H9 (cell line): ENCODE data around the gene TATDN2. TPM values are rescaled to one million over a fixed set of nuclear protein-coding genes. Genes with fewer than 3 reads are reported as not detected.

Experiments used
- DNase-seq: peaks from one replicate; pipeline ENCODE4 v3.0.0-alpha.2; 2017
- H2AFZ ChIP-seq: one replicate; pipeline ENCODE4 v1.6.1; 2013; ENCODE audit warnings: mild to moderate bottlenecking, low read length, control low read depth, moderate library complexity
- H2AK5ac ChIP-seq: 2 replicates; pipeline ENCODE4 v1.6.1; 2013; ENCODE audit warnings: low read length, control low read depth, mixed read lengths; ENCODE audit not compliant: insufficient read length
- H2BK120ac ChIP-seq: one replicate; pipeline ENCODE4 v1.6.1; 2013; ENCODE audit warnings: low read depth, mild to moderate bottlenecking, low read length, control low read depth, inconsistent platforms; ENCODE audit not compliant: poor library complexity, severe bottlenecking
- H2BK12ac ChIP-seq: 2 replicates; pipeline ENCODE4 v1.6.1; 2013; ENCODE audit warnings: low read length, control low read depth, mixed read lengths, low read depth; ENCODE audit not compliant: insufficient read length
- H2BK15ac ChIP-seq: 2 replicates; pipeline ENCODE4 v1.6.1; 2013; ENCODE audit warnings: low read depth, low read length, control low read depth
- H2BK20ac ChIP-seq: one replicate; pipeline ENCODE4 v1.6.1; 2013; ENCODE audit warnings: low read depth, mild to moderate bottlenecking, low read length, control low read depth, inconsistent platforms; ENCODE audit not compliant: poor library complexity, severe bottlenecking
- H2BK5ac ChIP-seq: 2 replicates; pipeline ENCODE4 v1.6.1; 2013; ENCODE audit warnings: low read length, control low read depth, mixed read lengths; ENCODE audit not compliant: insufficient read length
- H3K14ac ChIP-seq: 2 replicates; pipeline ENCODE4 v1.6.1; 2013; ENCODE audit warnings: low read length, control low read depth; ENCODE audit not compliant: insufficient read depth
- H3K18ac ChIP-seq: 2 replicates; pipeline ENCODE4 v1.6.1; 2013; ENCODE audit warnings: low read depth, mild to moderate bottlenecking, mixed read lengths, low read length, control low read depth; ENCODE audit not compliant: insufficient read length
- H3K23ac ChIP-seq: 2 replicates; pipeline ENCODE4 v1.6.1; 2013; ENCODE audit warnings: low read length, control low read depth, mixed read lengths, low read depth; ENCODE audit not compliant: insufficient read length
- H3K23me2 ChIP-seq: 2 replicates; pipeline ENCODE4 v1.6.1; 2013; ENCODE audit warnings: low read depth, mild to moderate bottlenecking, mixed read lengths, low read length, control low read depth; ENCODE audit not compliant: insufficient read length, poor library complexity, severe bottlenecking
- H3K27ac ChIP-seq: 2 replicates; pipeline ENCODE4 v1.5.1; 2013; ENCODE audit warnings: low read length, control low read depth, mixed read lengths, low read depth; ENCODE audit not compliant: insufficient read length
- H3K27me3 ChIP-seq: 2 replicates; pipeline ENCODE4 v1.6.1; 2013; ENCODE audit warnings: low read length, control low read depth, inconsistent platforms; ENCODE audit not compliant: insufficient read depth
- H3K4ac ChIP-seq: 2 replicates; pipeline ENCODE4 v1.6.1; 2013; ENCODE audit warnings: low read depth, mild to moderate bottlenecking, control low read depth, inconsistent platforms, low read length, moderate library complexity
- H3K4me1 ChIP-seq: 2 replicates; pipeline ENCODE4 v1.6.1; 2013; ENCODE audit warnings: low read length, control low read depth, inconsistent platforms; ENCODE audit not compliant: insufficient read depth
- H3K4me2 ChIP-seq: 2 replicates; pipeline ENCODE4 v1.6.1; 2013; ENCODE audit warnings: low read length, control low read depth, mixed read lengths; ENCODE audit not compliant: insufficient read length, insufficient read depth
- H3K56ac ChIP-seq: 2 replicates; pipeline ENCODE4 v1.6.1; 2013; ENCODE audit warnings: low read depth, mild to moderate bottlenecking, mixed read lengths, low read length, control low read depth; ENCODE audit not compliant: insufficient read length
- H3K79me1 ChIP-seq: 2 replicates; pipeline ENCODE4 v1.6.1; 2013; ENCODE audit warnings: low read depth, mild to moderate bottlenecking, moderate library complexity, low read length, control low read depth, inconsistent platforms; ENCODE audit not compliant: insufficient read depth, poor library complexity, severe bottlenecking
- H3K79me2 ChIP-seq: 2 replicates; pipeline ENCODE4 v1.6.1; 2013; ENCODE audit warnings: low read length, control low read depth, inconsistent platforms; ENCODE audit not compliant: insufficient read depth
- H3K9ac ChIP-seq: 2 replicates; pipeline ENCODE4 v1.6.1; 2013; ENCODE audit warnings: low read length, control low read depth, mixed read lengths; ENCODE audit not compliant: insufficient read length; ENCODE audit errors: extremely low read depth
- H3K9me3 ChIP-seq: one replicate; pipeline ENCODE4 v1.6.1; 2013; ENCODE audit warnings: low read depth, low read length, inconsistent platforms; ENCODE audit not compliant: control insufficient read depth
- H3T11ph ChIP-seq: one replicate; pipeline ENCODE4 v1.6.1; 2013; ENCODE audit warnings: mild to moderate bottlenecking, low read length, control low read depth, inconsistent platforms
- H4K20me1 ChIP-seq: one replicate; pipeline ENCODE4 v1.6.1; 2013; ENCODE audit not compliant: control insufficient read depth, insufficient read length, insufficient read depth
- H4K5ac ChIP-seq: 2 replicates; pipeline ENCODE4 v1.6.1; 2013; ENCODE audit warnings: low read depth, mild to moderate bottlenecking, mixed read lengths, low read length, control low read depth; ENCODE audit not compliant: insufficient read length
- H4K8ac ChIP-seq: replicated peaks from 2 replicates; pipeline ENCODE4 v1.6.1; 2013; ENCODE audit warnings: low read length, control low read depth, mixed read lengths, low read depth; ENCODE audit not compliant: insufficient read length
- H4K91ac ChIP-seq: 2 replicates; pipeline ENCODE4 v1.6.1; 2013; ENCODE audit warnings: low read depth, mild to moderate bottlenecking, moderate library complexity, mixed read lengths, low read length, control low read depth; ENCODE audit not compliant: insufficient read length
- H3K27ac Mint-ChIP-seq, 3 experiments: 2 replicates in 2 of 3; 3 replicates in 1 of 3; pipeline ENCODE4 v1.8.0; 2020 to 2021; ENCODE audit warnings: mixed read lengths in 3 of 3, mild to moderate bottlenecking in 1 of 3, moderate library complexity in 1 of 3
- H3K27me3 Mint-ChIP-seq: 2 replicates; pipeline ENCODE4 v1.8.0; 2021; ENCODE audit warnings: low read depth, mild to moderate bottlenecking, moderate library complexity, mixed read lengths
- H3K36me3 Mint-ChIP-seq, 3 experiments: 2 replicates in 2 of 3; 3 replicates in 1 of 3; pipeline ENCODE4 v1.8.0; 2020 to 2021; ENCODE audit warnings: low read depth in 3 of 3, mixed read lengths in 3 of 3; ENCODE audit not compliant: insufficient read depth in 1 of 3
- H3K4me1 Mint-ChIP-seq, 2 experiments: 2 replicates each; pipeline ENCODE4 v1.8.0; 2020; ENCODE audit warnings: mixed read lengths in 2 of 2
- H3K4me3 Mint-ChIP-seq, 2 experiments: 2 replicates in 1 of 2; 3 replicates in 1 of 2; pipeline ENCODE4 v1.8.0; 2020 to 2021; ENCODE audit warnings: mild to moderate bottlenecking in 2 of 2, mixed read lengths in 2 of 2, moderate library complexity in 1 of 2
- H3K9me3 Mint-ChIP-seq, 2 experiments: 2 replicates in 1 of 2; 3 replicates in 1 of 2; pipeline ENCODE4 v1.8.0; 2020; ENCODE audit warnings: mild to moderate bottlenecking in 2 of 2, mixed read lengths in 2 of 2, moderate library complexity in 1 of 2
- CTCF ChIP-seq: fragments of 200-600 bp; sonication (generic); conservative IDR thresholded peaks from 3 replicates; pipeline ENCODE4 v1.8.0; 2021; ENCODE audit warnings: antibody characterized with exemption, mild to moderate bottlenecking
- WGBS: extraction: QIAGEN DNeasy Blood & Tissue Kit; methylation state at CpG from one replicate; pipeline ENCODE4 v1.1.7; 2013; ENCODE audit warnings: missing lambda C conversion rate, low lambda C conversion rate, mixed read lengths; ENCODE audit not compliant: insufficient read length; ENCODE audit errors: extremely low coverage; 5-methylcytosine and 5-hydroxymethylcytosine counted together
- total RNA-seq: library from RNA; stranded (reverse); gene quantifications from 2 replicates; pipeline ENCODE4 v1.2.1, GENCODE V29; 2021

The TATDN2 gene
- total RNA-seq, 1 experiment from 2014 or later: 34.4 TPM

GRCh38 chr3:10213156-10213792, 35.0 kb upstream of the TATDN2 start:
- Histone ChIP-seq H3K4ac (no peak overlapping the region), H3K9me3 (peaks cover 4% of the 10 kb centered on the region), H3K9ac (no peak overlapping the region), H4K5ac (no peak overlapping the region), H3K23ac (no peak overlapping the region), H4K8ac (no peak overlapping the region), H3K27ac (no peak overlapping the region), H3K23me2 (no peaks in the 10 kb centered on the region), H2AFZ (no peak overlapping the region), H3K56ac (no peak overlapping the region), H3K79me1 (no peaks in the 10 kb centered on the region), H2BK5ac (no peak overlapping the region), H3K27me3 (no peaks in the 10 kb centered on the region), H3K79me2 (no peaks in the 10 kb centered on the region), H2BK12ac (no peak overlapping the region), H2BK120ac (no peak overlapping the region), H4K20me1 (no peaks in the 10 kb centered on the region), H3K4me2 (no peak overlapping the region), H3K4me1 (no peaks in the 10 kb centered on the region), H2BK15ac (no peak overlapping the region), H3K14ac (no peak overlapping the region), H3T11ph (no peak overlapping the region), H3K18ac (no peak overlapping the region), H4K91ac (no peak overlapping the region), H2BK20ac (no peak overlapping the region), H2AK5ac (no peak overlapping the region)
- Mint-ChIP-seq H3K27ac (no peak overlapping the region), H3K36me3 (peaks cover 5 to 8% (median 6%) of the 10 kb centered on the region in 3 experiments), H3K4me3 (no peak overlapping the region), H3K4me1 (no peaks in the 10 kb centered on the region), H3K27me3 (no peaks in the 10 kb centered on the region), H3K9me3 (peaks cover 7 to 9% of the 10 kb centered on the region in 2 experiments)
- TF ChIP-seq CTCF: no peak
- no peak for DNase-seq
- WGBS: no CpG with 5 or more reads among the region's 9 CpGs
